Liver (tissue), 3 donors: Measurements from ENCODE around the gene IL2RA.

ENCODE experiments used
- SP1 ChIP-seq: IDR thresholded peaks from 2 replicates; pipeline ENCODE4 v1.6.1; 2018; ENCODE audit warnings: antibody characterized with exemption, mild to moderate bottlenecking
- TF ChIP-seq, protein P1 (sequence below): fragments of 150-350 bp; IDR thresholded peaks from 2 replicates; pipeline ENCODE4 v1.5.1; 2017; ENCODE audit warnings: improper control_type of control experiment, low read depth, low read length; ENCODE audit not compliant: missing input control
- TF ChIP-seq, protein P2 (sequence below): IDR thresholded peaks from 2 replicates; pipeline ENCODE4 v1.6.1; 2016; ENCODE audit warnings: antibody characterized with exemption, mild to moderate bottlenecking
- TF ChIP-seq, protein P3 (sequence below): IDR thresholded peaks from 2 replicates; pipeline ENCODE4 v1.6.1; 2016; ENCODE audit warnings: antibody characterized with exemption
- TF ChIP-seq, protein P4 (sequence below): IDR thresholded peaks from 2 replicates; pipeline ENCODE4 v1.6.1; 2016; ENCODE audit warnings: antibody characterized with exemption
- donor health status: healthy.
- donor health status: healthy.

DNA sequence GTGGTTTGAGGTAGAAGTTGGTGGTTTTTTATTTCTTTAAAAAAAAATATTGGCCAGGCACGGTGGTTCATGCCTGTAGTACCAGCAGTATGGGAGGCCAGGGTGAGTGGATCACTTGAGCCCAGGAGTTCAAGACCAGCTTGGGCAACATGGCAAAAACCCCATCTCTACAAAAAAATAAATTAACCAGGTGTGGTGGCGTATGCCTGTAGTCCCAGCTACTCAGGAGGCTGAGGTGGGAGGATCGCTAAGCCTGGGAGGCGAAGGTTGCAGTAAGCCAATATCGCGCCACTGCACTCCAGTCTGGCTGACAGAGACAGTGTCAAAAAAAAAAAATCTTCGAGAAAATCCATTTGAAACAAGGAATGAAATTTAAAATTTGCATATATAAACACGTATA lies 1.1 kb downstream of the IL2RA start:
- TF ChIP-seq, protein P1, sequence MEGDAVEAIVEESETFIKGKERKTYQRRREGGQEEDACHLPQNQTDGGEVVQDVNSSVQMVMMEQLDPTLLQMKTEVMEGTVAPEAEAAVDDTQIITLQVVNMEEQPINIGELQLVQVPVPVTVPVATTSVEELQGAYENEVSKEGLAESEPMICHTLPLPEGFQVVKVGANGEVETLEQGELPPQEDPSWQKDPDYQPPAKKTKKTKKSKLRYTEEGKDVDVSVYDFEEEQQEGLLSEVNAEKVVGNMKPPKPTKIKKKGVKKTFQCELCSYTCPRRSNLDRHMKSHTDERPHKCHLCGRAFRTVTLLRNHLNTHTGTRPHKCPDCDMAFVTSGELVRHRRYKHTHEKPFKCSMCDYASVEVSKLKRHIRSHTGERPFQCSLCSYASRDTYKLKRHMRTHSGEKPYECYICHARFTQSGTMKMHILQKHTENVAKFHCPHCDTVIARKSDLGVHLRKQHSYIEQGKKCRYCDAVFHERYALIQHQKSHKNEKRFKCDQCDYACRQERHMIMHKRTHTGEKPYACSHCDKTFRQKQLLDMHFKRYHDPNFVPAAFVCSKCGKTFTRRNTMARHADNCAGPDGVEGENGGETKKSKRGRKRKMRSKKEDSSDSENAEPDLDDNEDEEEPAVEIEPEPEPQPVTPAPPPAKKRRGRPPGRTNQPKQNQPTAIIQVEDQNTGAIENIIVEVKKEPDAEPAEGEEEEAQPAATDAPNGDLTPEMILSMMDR, result no peak
- TF ChIP-seq SP1, result no peak
- TF ChIP-seq, protein P2, sequence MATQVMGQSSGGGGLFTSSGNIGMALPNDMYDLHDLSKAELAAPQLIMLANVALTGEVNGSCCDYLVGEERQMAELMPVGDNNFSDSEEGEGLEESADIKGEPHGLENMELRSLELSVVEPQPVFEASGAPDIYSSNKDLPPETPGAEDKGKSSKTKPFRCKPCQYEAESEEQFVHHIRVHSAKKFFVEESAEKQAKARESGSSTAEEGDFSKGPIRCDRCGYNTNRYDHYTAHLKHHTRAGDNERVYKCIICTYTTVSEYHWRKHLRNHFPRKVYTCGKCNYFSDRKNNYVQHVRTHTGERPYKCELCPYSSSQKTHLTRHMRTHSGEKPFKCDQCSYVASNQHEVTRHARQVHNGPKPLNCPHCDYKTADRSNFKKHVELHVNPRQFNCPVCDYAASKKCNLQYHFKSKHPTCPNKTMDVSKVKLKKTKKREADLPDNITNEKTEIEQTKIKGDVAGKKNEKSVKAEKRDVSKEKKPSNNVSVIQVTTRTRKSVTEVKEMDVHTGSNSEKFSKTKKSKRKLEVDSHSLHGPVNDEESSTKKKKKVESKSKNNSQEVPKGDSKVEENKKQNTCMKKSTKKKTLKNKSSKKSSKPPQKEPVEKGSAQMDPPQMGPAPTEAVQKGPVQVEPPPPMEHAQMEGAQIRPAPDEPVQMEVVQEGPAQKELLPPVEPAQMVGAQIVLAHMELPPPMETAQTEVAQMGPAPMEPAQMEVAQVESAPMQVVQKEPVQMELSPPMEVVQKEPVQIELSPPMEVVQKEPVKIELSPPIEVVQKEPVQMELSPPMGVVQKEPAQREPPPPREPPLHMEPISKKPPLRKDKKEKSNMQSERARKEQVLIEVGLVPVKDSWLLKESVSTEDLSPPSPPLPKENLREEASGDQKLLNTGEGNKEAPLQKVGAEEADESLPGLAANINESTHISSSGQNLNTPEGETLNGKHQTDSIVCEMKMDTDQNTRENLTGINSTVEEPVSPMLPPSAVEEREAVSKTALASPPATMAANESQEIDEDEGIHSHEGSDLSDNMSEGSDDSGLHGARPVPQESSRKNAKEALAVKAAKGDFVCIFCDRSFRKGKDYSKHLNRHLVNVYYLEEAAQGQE, result no peak
- TF ChIP-seq, protein P3, sequence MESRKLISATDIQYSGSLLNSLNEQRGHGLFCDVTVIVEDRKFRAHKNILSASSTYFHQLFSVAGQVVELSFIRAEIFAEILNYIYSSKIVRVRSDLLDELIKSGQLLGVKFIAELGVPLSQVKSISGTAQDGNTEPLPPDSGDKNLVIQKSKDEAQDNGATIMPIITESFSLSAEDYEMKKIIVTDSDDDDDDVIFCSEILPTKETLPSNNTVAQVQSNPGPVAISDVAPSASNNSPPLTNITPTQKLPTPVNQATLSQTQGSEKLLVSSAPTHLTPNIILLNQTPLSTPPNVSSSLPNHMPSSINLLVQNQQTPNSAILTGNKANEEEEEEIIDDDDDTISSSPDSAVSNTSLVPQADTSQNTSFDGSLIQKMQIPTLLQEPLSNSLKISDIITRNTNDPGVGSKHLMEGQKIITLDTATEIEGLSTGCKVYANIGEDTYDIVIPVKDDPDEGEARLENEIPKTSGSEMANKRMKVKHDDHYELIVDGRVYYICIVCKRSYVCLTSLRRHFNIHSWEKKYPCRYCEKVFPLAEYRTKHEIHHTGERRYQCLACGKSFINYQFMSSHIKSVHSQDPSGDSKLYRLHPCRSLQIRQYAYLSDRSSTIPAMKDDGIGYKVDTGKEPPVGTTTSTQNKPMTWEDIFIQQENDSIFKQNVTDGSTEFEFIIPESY, result no peak
- TF ChIP-seq, protein P4, sequence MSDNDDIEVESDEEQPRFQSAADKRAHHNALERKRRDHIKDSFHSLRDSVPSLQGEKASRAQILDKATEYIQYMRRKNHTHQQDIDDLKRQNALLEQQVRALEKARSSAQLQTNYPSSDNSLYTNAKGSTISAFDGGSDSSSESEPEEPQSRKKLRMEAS, result no peak
